Ectodermal cell (in vitro differentiated cells): ENCODE results near the gene CHKA.

ENCODE experiments used
- H3K27ac ChIP-seq: 2 replicates; pipeline ENCODE4 v1.7.0; 2013; ENCODE audit warnings: mild to moderate bottlenecking, low read depth, low read length; ENCODE audit not compliant: insufficient read depth, poor library complexity, severe bottlenecking
- H3K27me3 ChIP-seq: 2 replicates; pipeline ENCODE4 v1.7.0; 2013; ENCODE audit warnings: mild to moderate bottlenecking, low read length; ENCODE audit not compliant: insufficient read depth, control insufficient read depth, poor library complexity, severe bottlenecking
- H3K36me3 ChIP-seq: one replicate; pipeline ENCODE4 v1.7.0; 2013; ENCODE audit warnings: low read length; ENCODE audit not compliant: control insufficient read depth, insufficient read depth
- H3K4me1 ChIP-seq: one replicate; pipeline ENCODE4 v1.7.0; 2013; ENCODE audit warnings: low read length; ENCODE audit not compliant: control insufficient read depth, insufficient read depth
- H3K4me3 ChIP-seq: 2 replicates; pipeline ENCODE4 v1.7.0; 2013; ENCODE audit warnings: low read depth, low read length, control low read depth; ENCODE audit not compliant: insufficient read depth
- H3K9me3 ChIP-seq: 2 replicates; pipeline ENCODE4 v1.7.0; 2013; ENCODE audit warnings: mild to moderate bottlenecking, low read length, moderate library complexity; ENCODE audit not compliant: control insufficient read depth
- WGBS, 2 experiments: methylation state at CpG; one replicate each; pipeline ENCODE4 v1.1.7; 2013; ENCODE audit warnings: missing lambda C conversion rate in 2 of 2; 5-methylcytosine and 5-hydroxymethylcytosine counted together

CHKA gene

DNA sequence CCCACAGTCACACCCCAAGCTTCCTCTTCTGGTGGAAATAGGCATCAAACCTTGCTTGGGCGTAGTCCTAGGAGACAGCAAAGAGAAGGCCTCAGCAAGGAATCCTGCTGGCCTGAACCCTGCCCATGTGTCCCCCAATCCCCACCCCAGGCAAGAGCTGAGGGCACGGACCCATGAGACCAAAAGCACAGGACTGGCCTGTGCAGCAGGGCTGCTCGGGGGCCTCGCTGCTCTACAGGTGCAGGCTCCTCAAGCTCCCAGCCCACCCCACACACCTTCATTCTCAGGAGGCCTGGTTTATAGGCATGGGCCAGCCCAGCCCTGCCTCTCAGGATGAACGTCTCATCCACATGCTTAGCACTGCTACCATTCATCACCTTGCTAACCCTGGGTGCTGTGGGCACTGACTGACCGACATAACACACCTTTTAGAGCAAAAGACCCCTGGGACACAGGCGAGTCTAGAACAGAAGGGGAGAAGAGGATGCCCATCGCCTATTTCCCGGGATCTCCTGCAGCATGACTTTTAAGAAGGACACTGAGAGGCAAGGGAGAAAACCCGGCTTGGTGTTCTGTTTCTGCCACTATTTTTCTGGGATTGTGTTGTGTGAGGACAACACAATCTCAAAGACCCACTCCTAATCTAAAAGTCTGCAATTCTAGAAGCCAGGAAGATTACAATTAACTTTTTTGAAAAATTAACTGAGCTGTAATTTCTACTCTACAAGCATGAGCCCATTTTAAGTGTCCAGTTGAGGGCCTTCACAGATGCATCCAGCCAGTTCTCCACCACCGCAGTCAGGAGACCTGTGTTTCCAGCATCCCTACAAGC, 67.0 kb downstream of the CHKA start:
- Histone ChIP-seq H3K9me3 (no peaks in the 10 kb centered on the region), H3K36me3 (no peaks in the 10 kb centered on the region), H3K27ac (no peak overlapping the region), H3K4me3 (no peak overlapping the region), H3K4me1 (no peaks in the 10 kb centered on the region), H3K27me3 (no peaks in the 10 kb centered on the region)
- WGBS, 2 experiments = 94% methylated on average over 11 of the region's 11 CpGs

DNA sequence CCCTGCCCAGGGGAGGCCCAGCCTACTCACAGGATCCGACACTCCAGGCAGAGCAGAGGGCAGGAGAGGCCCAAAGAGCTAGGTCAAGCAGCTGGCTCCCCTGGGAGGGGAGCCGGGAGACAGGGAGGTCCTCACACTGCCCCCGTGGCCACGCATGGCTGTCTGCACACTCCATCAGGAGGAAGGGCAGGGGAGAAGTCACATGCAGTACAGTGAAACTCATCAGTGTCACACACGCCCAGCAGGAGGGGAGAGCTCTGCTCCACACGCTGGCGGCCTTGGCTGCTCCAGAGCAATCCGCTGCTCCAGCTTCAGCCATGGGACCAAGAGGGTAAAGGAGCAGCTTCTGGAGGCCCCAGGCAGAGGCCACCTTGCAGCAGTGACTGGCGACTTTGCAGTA, 68.1 kb downstream of the CHKA start:
- Histone ChIP-seq H3K4me1 (no peaks in the 10 kb centered on the region), H3K9me3 (no peaks in the 10 kb centered on the region), H3K27me3 (no peaks in the 10 kb centered on the region), H3K27ac (no peak overlapping the region), H3K4me3 (no peak overlapping the region), H3K36me3 (no peaks in the 10 kb centered on the region)
- 86 to 89% methylated on average over 9 of the region's 9 CpGs for WGBS, 2 experiments

DNA sequence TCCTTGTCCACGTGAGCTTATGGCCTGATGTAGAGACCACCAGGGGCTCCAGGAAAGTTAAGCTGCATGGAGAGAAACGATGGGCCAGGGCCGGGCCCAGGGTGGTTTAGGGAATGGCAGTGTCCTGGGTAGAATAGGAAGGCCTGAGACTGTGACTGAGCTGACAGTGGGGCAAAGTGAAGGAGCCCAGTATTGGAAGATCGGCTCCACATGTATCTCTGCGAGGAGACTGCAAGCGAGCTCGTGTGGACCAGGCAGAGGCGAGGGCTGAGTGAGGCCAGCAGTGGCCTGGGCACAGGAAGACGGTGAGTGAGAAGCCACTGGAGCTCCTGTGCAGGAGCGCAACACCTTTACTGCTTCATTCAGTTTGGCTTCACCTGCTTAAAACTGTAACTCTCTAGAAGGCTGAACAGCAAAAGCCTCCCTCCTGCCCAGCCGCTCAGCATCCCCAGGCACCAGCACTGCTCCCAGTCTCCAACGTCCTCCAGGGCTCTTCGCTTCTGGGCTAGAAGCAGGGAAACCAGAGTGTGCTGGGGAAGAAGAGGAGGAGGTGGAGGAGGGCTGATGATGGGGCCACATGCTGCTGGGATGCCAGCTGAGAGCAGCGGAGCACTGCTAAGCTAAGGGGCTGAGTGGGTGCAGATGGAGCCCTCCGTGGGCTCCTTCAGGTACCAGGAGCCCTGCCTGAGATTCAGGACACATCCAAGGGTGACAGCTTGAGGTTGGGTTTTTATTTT, 68.9 kb downstream of the CHKA start:
- Histone ChIP-seq H3K27me3 (no peaks in the 10 kb centered on the region), H3K4me1 (no peaks in the 10 kb centered on the region), H3K36me3 (no peaks in the 10 kb centered on the region), H3K4me3 (no peak overlapping the region), H3K27ac (no peak overlapping the region), H3K9me3 (no peaks in the 10 kb centered on the region)
- WGBS, 2 experiments = 92 to 93% methylated on average over 15 of the region's 15 CpGs

DNA sequence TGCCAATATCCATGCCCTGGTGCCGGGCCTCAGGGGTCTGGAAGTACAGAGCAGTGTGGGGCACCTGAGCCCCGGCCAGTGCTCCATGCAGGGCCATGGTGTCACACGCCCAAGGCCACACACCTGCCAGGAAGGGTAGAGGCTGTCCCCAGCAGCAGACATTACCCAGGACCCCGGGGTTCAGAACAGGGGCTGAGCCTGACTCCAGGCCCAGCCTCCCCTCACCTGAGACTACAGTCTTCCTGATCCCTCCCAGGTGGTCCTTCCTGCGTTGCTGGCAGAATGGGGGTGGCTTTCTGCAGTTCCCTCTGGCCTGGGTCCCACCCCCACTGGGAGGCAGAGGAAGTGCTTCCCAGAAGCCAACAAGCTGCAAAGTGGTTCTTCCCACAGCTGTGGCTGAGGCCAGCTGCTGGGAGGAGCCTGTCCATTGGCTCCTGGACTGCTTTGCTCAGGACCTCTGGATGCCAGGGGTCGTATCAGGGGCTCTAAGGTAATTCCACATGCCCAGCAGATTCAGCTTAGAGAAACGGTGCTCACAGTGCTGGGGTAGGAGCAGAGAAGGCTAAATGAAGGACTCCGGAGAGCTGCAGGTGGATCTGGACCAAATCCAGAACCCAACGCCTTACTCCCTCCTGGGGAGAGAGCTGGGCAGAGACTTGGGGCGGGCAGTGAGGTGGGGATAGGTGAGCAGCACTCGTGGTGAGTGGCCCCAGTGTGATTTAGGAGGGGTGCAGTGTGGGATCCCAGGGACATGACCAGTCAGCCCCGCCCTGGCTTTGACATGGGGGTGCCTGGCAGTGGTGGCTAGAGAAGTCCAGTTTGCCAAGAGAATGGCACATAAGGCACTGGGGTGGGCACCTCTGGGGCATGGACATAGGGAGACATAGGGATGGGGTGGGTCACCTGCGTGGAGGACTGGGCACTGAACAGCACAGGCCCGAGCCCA, 69.7 kb downstream of the CHKA start:
- H3K9me3 ChIP-seq = no peaks in the 10 kb centered on the region
- no peak overlapping the region for H3K4me3 ChIP-seq
- H3K36me3 ChIP-seq = no peaks in the 10 kb centered on the region
- WGBS, 2 experiments = 89 to 90% methylated on average over 14 of the region's 14 CpGs
- no peaks in the 10 kb centered on the region for H3K4me1 ChIP-seq
- no peak overlapping the region for H3K27ac ChIP-seq
- no peaks in the 10 kb centered on the region for H3K27me3 ChIP-seq

DNA sequence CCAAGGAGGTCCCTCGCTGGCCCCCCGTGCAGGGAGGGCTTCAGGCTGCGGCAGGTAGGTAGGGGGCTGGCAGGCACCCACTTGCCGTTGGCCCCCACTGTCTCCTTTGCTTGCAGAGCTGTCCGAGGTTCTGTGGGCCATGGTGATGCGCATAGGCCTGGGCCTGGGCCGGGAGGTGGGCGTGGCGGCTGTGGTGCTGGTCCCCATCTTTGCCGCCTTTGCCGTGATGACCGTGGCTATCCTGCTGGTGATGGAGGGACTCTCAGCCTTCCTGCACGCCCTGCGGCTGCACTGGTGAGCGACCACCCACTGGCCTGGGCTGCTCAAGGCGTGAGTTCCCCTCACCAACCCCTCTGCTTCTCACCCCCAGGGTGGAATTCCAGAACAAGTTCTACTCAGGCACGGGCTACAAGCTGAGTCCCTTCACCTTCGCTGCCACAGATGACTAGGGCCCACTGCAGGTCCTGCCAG, 70.8 kb downstream of the CHKA start:
- no peaks in the 10 kb centered on the region for H3K9me3 ChIP-seq
- H3K27ac ChIP-seq = no peak overlapping the region
- no peaks in the 10 kb centered on the region for H3K27me3 ChIP-seq
- no peaks in the 10 kb centered on the region for H3K36me3 ChIP-seq
- 94 to 95% methylated on average over 18 of the region's 18 CpGs for WGBS, 2 experiments
- H3K4me3 ChIP-seq = no peak overlapping the region
- no peaks in the 10 kb centered on the region for H3K4me1 ChIP-seq

GRCh38 chr11:68049509-68050370, 71.4 kb downstream of the CHKA start:
- Histone ChIP-seq H3K4me3 (no peak overlapping the region), H3K36me3 (no peaks in the 10 kb centered on the region), H3K27ac (no peak overlapping the region), H3K9me3 (no peaks in the 10 kb centered on the region), H3K4me1 (no peaks in the 10 kb centered on the region), H3K27me3 (no peaks in the 10 kb centered on the region)
- 93 to 95% methylated on average over 40 of the region's 40 CpGs for WGBS, 2 experiments

GRCh38 chr11:68048681-68049508, 72.3 kb downstream of the CHKA start:
- WGBS, 2 experiments = 91% methylated on average over 35 of the region's 35 CpGs
- H3K4me1 ChIP-seq = no peaks in the 10 kb centered on the region
- H3K27me3 ChIP-seq = no peaks in the 10 kb centered on the region
- no peaks in the 10 kb centered on the region for H3K36me3 ChIP-seq
- no peak overlapping the region for H3K27ac ChIP-seq
- no peak overlapping the region for H3K4me3 ChIP-seq
- H3K9me3 ChIP-seq = no peaks in the 10 kb centered on the region

- H3K4me1 ChIP-seq = no peaks in the 10 kb centered on the region
- H3K27me3 ChIP-seq = no peaks in the 10 kb centered on the region
- no peak overlapping the region for H3K27ac ChIP-seq
- 94 to 95% methylated on average over 37 of the region's 37 CpGs for WGBS, 2 experiments
- H3K36me3 ChIP-seq = no peaks in the 10 kb centered on the region
- no peak overlapping the region for H3K4me3 ChIP-seq
- no peaks in the 10 kb centered on the region for H3K9me3 ChIP-seq
Observed at GRCh38 chr11:68047437-68048290, 73.5 kb downstream of the CHKA start.
